Measurements from ENCODE around the gene SETD1B.
A peak's percentile ranks its signal among the peaks of the same experiment; 100 is the strongest.
"Not testable (repeated sequence)": the region's sequence is repeated elsewhere in the genome, so short reads cannot be mapped to it uniquely, and the experiment has no call there.

SETD1B gene

GRCh38 chr12:121828306-121828705 is 24.5 kb downstream of the SETD1B start:
- no peak for DNase-seq

- no peak for DNase-seq
Measured at GRCh38 chr12:121828826-121829225, 25.0 kb downstream of the SETD1B start.

- no peak for DNase-seq
Measured at GRCh38 chr12:121829250-121829918, 25.6 kb downstream of the SETD1B start.

GRCh38 chr12:121830134-121830533 is 26.3 kb downstream of the SETD1B start:
- no peak for DNase-seq

- DNase-seq, result no peak
Measured at GRCh38 chr12:121830588-121831265, 26.9 kb downstream of the SETD1B start.

GRCh38 chr12:121831571-121832245 is 27.9 kb downstream of the SETD1B start:
- no peak for DNase-seq

- DNase-seq, result no peak
Measured at GRCh38 chr12:121837680-121838079, 33.9 kb downstream of the SETD1B start.

- no peak for DNase-seq
Measured at GRCh38 chr12:121838126-121838525, 34.3 kb downstream of the SETD1B start.

GRCh38 chr12:121839106-121839992 is 35.5 kb downstream of the SETD1B start:
- peak; percentile 100 for DNase-seq

GRCh38 chr12:121839993-121840761 is 36.4 kb downstream of the SETD1B start:
- no peak for DNase-seq

- no peak for DNase-seq
Measured at GRCh38 chr12:121843236-121843982, 39.6 kb downstream of the SETD1B start.

- no peak for DNase-seq
Measured at GRCh38 chr12:121845701-121846100, 41.9 kb downstream of the SETD1B start.

- DNase-seq, result no peak
Measured at GRCh38 chr12:121849211-121849610, 45.4 kb downstream of the SETD1B start.

- no peak for DNase-seq
Measured at GRCh38 chr12:121849665-121850064, 45.9 kb downstream of the SETD1B start.

- not testable (repeated sequence) for DNase-seq
Measured at GRCh38 chr12:121852392-121852791, 48.6 kb downstream of the SETD1B start.

- no peak for DNase-seq
Measured at GRCh38 chr12:121857322-121858246, 53.8 kb downstream of the SETD1B start.

- no peak for DNase-seq
Measured at GRCh38 chr12:121858318-121858661, 54.5 kb downstream of the SETD1B start.

GRCh38 chr12:121858662-121859572 is 55.1 kb downstream of the SETD1B start, which contains the start of gene HPD:
TSS of gene HPD (minus strand) at chr12:121858859. CDS start at chr12:121858823, 36 bp downstream.
- DNase-seq, result no peak

GRCh38 chr12:121860257-121860656 is 56.4 kb downstream of the SETD1B start:
- DNase-seq, result no peak
